PC-3 (cell line): ENCODE data around the gene PSMB10.

Experiments used
- CTCF ChIP-seq: fragments of 300-600 bp; sonication (generic); conservative IDR thresholded peaks from 2 replicates; pipeline ENCODE4 v1.5.1; 2017; ENCODE audit warnings: antibody characterized with exemption, low read depth, mild to moderate bottlenecking, low read length
- EZH2 ChIP-seq: fragments of 300-600 bp; sonication (generic); IDR thresholded peaks from one replicate; pipeline ENCODE4 v1.6.1; 2017; ENCODE audit warnings: antibody characterized with exemption, mild to moderate bottlenecking, low read length; ENCODE audit not compliant: unreplicated experiment
- EZH2phosphoT487 ChIP-seq: fragments of 300-600 bp; sonication (generic); IDR thresholded peaks from 2 replicates; pipeline ENCODE4 v1.6.1; 2018; ENCODE audit warnings: mild to moderate bottlenecking, antibody characterized with exemption, low read length, borderline replicate concordance

- no peak for TF ChIP-seq CTCF
- TF ChIP-seq EZH2: no peak
- no peak for TF ChIP-seq EZH2phosphoT487
Measured at GRCh38 chr16:67968400-67969253, 32.0 kb upstream of the PSMB10 start, which contains the start of gene SLC12A4.
